Panc1 (cell line): Measurements from ENCODE around the gene FYN. TPM values are rescaled to one million over a fixed set of nuclear protein-coding genes. Genes with fewer than 3 reads are reported as not detected.

Experiments used
- ATAC-seq: fragments of 200-7000 bp; cut with Tn5 transposase; 2 replicates; pipeline ENCODE4 v1.9.1; 2020; ENCODE audit warnings: mild to moderate bottlenecking, moderate library complexity
- BruUV-seq: library from RNA; stranded (reverse); fragments of 400-500 nt; replicated peaks from 2 replicates; lab custom pipeline; 2021; lab: Mats Ljungman, UMichigan
- CTCF ChIA-PET: fragments of 300-600 bp; sonication (Branson Sonifier 250); formaldehyde crosslinking; loops from one replicate; lab custom pipeline; 2022; ENCODE audit warnings: antibody characterized with exemption; lab: Charles Lee
- POLR2A ChIA-PET: fragments of 300-600 bp; sonication (Branson Sonifier 250); formaldehyde crosslinking; loops from one replicate; lab custom pipeline; 2022; ENCODE audit warnings: antibody characterized with exemption; lab: Charles Lee
- DNase-seq: peaks from one replicate; pipeline ENCODE4 v3.0.0-alpha.2; 2010; ENCODE audit warnings: low read depth, low spot score
- H3K27ac ChIP-seq: 2 replicates; pipeline ENCODE4 v1.5.1; 2011; ENCODE audit warnings: mild to moderate bottlenecking, low read length, inconsistent platforms
- H3K27me3 ChIP-seq: fragments of 200-500 bp; sonication (Bioruptor generic); 2 replicates; pipeline ENCODE4 v1.6.0; 2014; ENCODE audit warnings: low read length, inconsistent platforms; ENCODE audit not compliant: control insufficient read depth, insufficient read depth
- H3K36me3 ChIP-seq: fragments of 200-500 bp; sonication (Bioruptor generic); 2 replicates; pipeline ENCODE4 v1.5.1; 2014; ENCODE audit warnings: inconsistent platforms, mild to moderate bottlenecking, low read length, moderate library complexity; ENCODE audit not compliant: control insufficient read depth, insufficient read depth
- H3K4me1 ChIP-seq: 2 replicates; pipeline ENCODE4 v1.5.1; 2011; ENCODE audit warnings: inconsistent platforms, mild to moderate bottlenecking, low read length, moderate library complexity; ENCODE audit not compliant: control insufficient read depth, insufficient read depth
- H3K4me3 ChIP-seq, 2 experiments: 2 replicates each; pipeline ENCODE4 v1.5.1; 2011 to 2012; ENCODE audit warnings: low read depth in 2 of 2, low read length in 2 of 2, mild to moderate bottlenecking in 2 of 2, inconsistent platforms in 1 of 2, moderate library complexity in 1 of 2
- H3K9me3 ChIP-seq: fragments of 200-500 bp; sonication (Bioruptor generic); 2 replicates; pipeline ENCODE4 v1.5.1; 2014; ENCODE audit warnings: low read depth, mild to moderate bottlenecking, inconsistent platforms, low read length, moderate library complexity; ENCODE audit not compliant: control insufficient read depth, insufficient read depth
- POLR2AphosphoS5 ChIP-seq: IDR thresholded peaks from 2 replicates; pipeline ENCODE4 v1.6.1; 2012; ENCODE audit warnings: mild to moderate bottlenecking, low read depth, low read length, moderate library complexity
- SIN3A ChIP-seq: IDR thresholded peaks from 2 replicates; pipeline ENCODE4 v1.6.1; 2012; ENCODE audit warnings: low read depth, mild to moderate bottlenecking, low read length, moderate library complexity, borderline replicate concordance; ENCODE audit not compliant: insufficient read depth
- TCF7L2 ChIP-seq: IDR thresholded peaks from 2 replicates; pipeline ENCODE4 v1.6.1; 2011; ENCODE audit warnings: mild to moderate bottlenecking, low read depth, low read length, inconsistent platforms
- in situ Hi-C: cut with HindIII; loops from 2 replicates; pipeline ENCODE4 v1.10.0; 2016; ENCODE audit warnings: low sequenced_read_pairs, low pct_unique_long_range_greater_than_20kb
- intact Hi-C: fragments of 100-400 bp; cut with micrococcal nuclease; formaldehyde crosslinking; loops from one replicate; pipeline ENCODE4 v1.10.0; 2022; ENCODE audit not compliant: unreplicated experiment
- total RNA-seq: library from RNA; stranded (reverse); gene quantifications from one replicate; pipeline ENCODE4 v1.2.1, GENCODE V29; 2021; ENCODE audit not compliant: unreplicated experiment
- TF ChIP-seq, protein P1 (sequence below), 2 experiments: IDR thresholded peaks; 2 replicates each; pipeline ENCODE4 v1.6.1; 2011 to 2012; ENCODE audit warnings: low read depth in 2 of 2, control low read depth in 1 of 2, low read length in 1 of 2, mild to moderate bottlenecking in 1 of 2, moderate library complexity in 1 of 2; ENCODE audit not compliant: insufficient read depth in 1 of 2
- TF ChIP-seq, protein P2 (sequence below): fragments of 450-650 bp; IDR thresholded peaks from 2 replicates; pipeline ENCODE4 v1.5.1; 2017; ENCODE audit warnings: mild to moderate bottlenecking

Gene FYN
- total RNA-seq, 1 experiment from 2014 or later = 4.2 TPM

DNA sequence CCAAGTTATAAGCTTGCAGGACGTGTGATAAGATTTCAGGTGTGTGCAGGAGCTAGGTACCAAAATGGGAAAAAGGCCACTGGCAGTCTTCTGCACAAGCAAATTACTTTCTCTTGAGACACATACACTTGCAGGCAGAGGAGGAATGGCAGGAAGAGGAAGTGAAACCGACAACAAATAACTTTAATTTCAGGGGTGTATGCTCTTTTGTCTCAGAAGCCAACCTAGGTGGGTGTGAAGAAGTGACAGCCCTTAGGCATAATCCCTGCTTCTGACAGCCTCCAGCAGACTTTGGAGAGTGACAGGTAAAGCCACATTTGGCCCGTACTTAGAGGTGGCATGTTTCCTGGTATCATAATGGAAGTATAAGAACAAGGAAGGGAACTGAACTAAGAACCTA, 148.7 kb downstream of the FYN start:
- no peak for ATAC-seq

DNA sequence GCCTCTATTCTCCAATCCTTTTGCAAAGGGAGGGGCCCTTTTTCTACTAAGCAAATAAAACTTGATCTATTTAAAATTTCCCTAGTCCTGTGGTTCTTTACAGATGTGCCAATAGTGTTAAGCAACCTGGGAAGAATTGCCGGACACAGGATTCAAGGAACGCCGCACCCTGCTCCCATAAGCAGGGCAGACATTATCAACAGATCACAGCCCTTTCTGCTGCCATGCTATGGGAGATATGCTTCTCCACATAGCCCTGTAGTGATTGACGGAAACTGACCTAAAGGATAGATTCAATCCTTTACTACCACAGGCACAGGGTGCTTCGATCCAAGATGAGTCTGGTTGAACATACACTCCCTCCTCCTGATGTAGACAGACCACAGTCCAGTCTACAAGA, 149.2 kb downstream of the FYN start:
- H3K36me3 ChIP-seq = no peaks in the 10 kb centered on the region
- H3K4me3 ChIP-seq = no peak overlapping the region
- intact Hi-C loops = no loop called here
- CTCF ChIA-PET = no interaction called here
- no peaks in the 10 kb centered on the region for H3K4me1 ChIP-seq
- in situ Hi-C loops = no loop called here
- POLR2A ChIA-PET = no interaction called here
- no peak for TF ChIP-seq SIN3A
- TF ChIP-seq, protein P1, sequence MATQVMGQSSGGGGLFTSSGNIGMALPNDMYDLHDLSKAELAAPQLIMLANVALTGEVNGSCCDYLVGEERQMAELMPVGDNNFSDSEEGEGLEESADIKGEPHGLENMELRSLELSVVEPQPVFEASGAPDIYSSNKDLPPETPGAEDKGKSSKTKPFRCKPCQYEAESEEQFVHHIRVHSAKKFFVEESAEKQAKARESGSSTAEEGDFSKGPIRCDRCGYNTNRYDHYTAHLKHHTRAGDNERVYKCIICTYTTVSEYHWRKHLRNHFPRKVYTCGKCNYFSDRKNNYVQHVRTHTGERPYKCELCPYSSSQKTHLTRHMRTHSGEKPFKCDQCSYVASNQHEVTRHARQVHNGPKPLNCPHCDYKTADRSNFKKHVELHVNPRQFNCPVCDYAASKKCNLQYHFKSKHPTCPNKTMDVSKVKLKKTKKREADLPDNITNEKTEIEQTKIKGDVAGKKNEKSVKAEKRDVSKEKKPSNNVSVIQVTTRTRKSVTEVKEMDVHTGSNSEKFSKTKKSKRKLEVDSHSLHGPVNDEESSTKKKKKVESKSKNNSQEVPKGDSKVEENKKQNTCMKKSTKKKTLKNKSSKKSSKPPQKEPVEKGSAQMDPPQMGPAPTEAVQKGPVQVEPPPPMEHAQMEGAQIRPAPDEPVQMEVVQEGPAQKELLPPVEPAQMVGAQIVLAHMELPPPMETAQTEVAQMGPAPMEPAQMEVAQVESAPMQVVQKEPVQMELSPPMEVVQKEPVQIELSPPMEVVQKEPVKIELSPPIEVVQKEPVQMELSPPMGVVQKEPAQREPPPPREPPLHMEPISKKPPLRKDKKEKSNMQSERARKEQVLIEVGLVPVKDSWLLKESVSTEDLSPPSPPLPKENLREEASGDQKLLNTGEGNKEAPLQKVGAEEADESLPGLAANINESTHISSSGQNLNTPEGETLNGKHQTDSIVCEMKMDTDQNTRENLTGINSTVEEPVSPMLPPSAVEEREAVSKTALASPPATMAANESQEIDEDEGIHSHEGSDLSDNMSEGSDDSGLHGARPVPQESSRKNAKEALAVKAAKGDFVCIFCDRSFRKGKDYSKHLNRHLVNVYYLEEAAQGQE (IDR thresholded peaks at IDR 0.05; ENCODE audit: insufficient read depth in 1 of 2, low read depth in 2 of 2, low read length in 1 of 2) = no peak
- TF ChIP-seq TCF7L2 = no peak
- no peak for TF ChIP-seq POLR2AphosphoS5
- TF ChIP-seq, protein P2, sequence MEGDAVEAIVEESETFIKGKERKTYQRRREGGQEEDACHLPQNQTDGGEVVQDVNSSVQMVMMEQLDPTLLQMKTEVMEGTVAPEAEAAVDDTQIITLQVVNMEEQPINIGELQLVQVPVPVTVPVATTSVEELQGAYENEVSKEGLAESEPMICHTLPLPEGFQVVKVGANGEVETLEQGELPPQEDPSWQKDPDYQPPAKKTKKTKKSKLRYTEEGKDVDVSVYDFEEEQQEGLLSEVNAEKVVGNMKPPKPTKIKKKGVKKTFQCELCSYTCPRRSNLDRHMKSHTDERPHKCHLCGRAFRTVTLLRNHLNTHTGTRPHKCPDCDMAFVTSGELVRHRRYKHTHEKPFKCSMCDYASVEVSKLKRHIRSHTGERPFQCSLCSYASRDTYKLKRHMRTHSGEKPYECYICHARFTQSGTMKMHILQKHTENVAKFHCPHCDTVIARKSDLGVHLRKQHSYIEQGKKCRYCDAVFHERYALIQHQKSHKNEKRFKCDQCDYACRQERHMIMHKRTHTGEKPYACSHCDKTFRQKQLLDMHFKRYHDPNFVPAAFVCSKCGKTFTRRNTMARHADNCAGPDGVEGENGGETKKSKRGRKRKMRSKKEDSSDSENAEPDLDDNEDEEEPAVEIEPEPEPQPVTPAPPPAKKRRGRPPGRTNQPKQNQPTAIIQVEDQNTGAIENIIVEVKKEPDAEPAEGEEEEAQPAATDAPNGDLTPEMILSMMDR = no peak
- peaks cover 25% of the 10 kb centered on the region for H3K27me3 ChIP-seq
- H3K27ac ChIP-seq = no peak overlapping the region
- DNase-seq = no peak
- H3K9me3 ChIP-seq = no peaks in the 10 kb centered on the region
- no TSS peak for BruUV-seq
- ATAC-seq = no peak

More for the DNA sequence above, 148.7 kb downstream of the FYN start:
- no peak overlapping the region for H3K4me3 ChIP-seq
- DNase-seq = no peak
- ChIA-PET POLR2A (no interaction called here), CTCF (interaction anchor here (0.5 kb wide), 1 partner anchor 468 kb away, joined by 5 read pairs; no protein-coding TSS in a partner anchor)
- no TSS peak for BruUV-seq
- no peaks in the 10 kb centered on the region for H3K36me3 ChIP-seq
- TF ChIP-seq SIN3A (no peak), TCF7L2 (no peak)
- intact Hi-C loops = no loop called here
- peaks cover 25% of the 10 kb centered on the region for H3K27me3 ChIP-seq
- no peak overlapping the region for H3K27ac ChIP-seq
- in situ Hi-C loops = no loop called here
- no peaks in the 10 kb centered on the region for H3K9me3 ChIP-seq
- H3K4me1 ChIP-seq = no peaks in the 10 kb centered on the region

DNA sequence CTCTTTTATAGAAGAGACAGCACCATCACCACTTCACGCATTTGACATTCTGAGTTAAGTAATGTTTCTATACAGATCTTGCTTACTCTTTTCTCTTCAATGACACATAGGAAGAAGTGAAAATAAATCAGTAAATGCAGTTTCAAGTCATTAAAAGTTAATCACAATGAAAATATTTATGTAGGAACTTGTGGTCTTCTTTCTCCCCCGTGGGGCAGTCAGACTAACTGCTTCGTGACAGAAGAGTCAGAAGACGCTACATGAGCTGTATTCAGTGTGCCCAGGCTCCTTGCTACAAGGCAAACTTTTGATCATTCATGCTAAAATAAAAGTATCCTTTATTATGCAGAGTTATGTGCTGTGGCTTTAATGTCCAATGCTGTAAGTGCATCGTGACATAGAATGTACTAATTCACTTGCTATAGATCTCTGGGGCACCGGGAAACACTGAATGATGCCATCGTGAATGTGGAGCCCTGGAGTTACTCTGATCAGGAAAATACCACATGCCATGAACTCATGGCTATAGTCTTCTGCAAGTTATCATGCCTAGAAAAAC, 149.8 kb downstream of the FYN start:
- no TSS peak for BruUV-seq
- CTCF ChIA-PET = interaction anchor here (0.6 to 0.7 kb wide), 2 partner anchors 32 to 318 kb away, joined by 3 to 4 read pairs; no protein-coding TSS in a partner anchor
- Histone ChIP-seq H3K4me1 (no peaks in the 10 kb centered on the region), H3K36me3 (no peaks in the 10 kb centered on the region), H3K27me3 (peaks cover 25% of the 10 kb centered on the region), H3K27ac (no peak overlapping the region), H3K4me3 (no peak overlapping the region), H3K9me3 (no peaks in the 10 kb centered on the region)
- POLR2A ChIA-PET = no interaction called here
- TF ChIP-seq SIN3A = no peak
- no peak for TF ChIP-seq TCF7L2
- in situ Hi-C loops (no loop called here), intact Hi-C loops (no loop called here)
- DNase-seq = no peak
- no peak for ATAC-seq
